GM12878 (cell line): Measurements from ENCODE around the gene TLR10. TPM values are rescaled to one million over a fixed set of nuclear protein-coding genes. Genes with fewer than 3 reads are reported as not detected.

ENCODE experiments used
- ATF7 ChIP-seq: fragments of 450-650 bp; IDR thresholded peaks from 2 replicates; pipeline ENCODE4 v1.6.1; 2016; ENCODE audit warnings: low read depth, mild to moderate bottlenecking
- BHLHE40 ChIP-seq, 2 experiments: fragments of 450-650 bp in 1 of 2; IDR thresholded peaks; 2 replicates each; pipeline ENCODE4 v1.6.1; 2011 to 2017; ENCODE audit warnings: low read depth in 2 of 2, borderline replicate concordance in 1 of 2, improper control_type of control experiment in 1 of 2, low read length in 1 of 2, mild to moderate bottlenecking in 1 of 2
- CEBPB ChIP-seq, 2 experiments: fragments of 150-350 bp in 1 of 2; IDR thresholded peaks; 2 replicates each; pipeline ENCODE4 v1.6.1; 2012 to 2014; ENCODE audit warnings: low read depth in 2 of 2, low read length in 2 of 2, borderline replicate concordance in 1 of 2, inconsistent platforms in 1 of 2
- ELK1 ChIP-seq: IDR thresholded peaks from 2 replicates; pipeline ENCODE4 v1.6.1; 2012; ENCODE audit warnings: low read depth, low read length, improper control_type of control experiment
- ESRRA ChIP-seq: IDR thresholded peaks from 2 replicates; pipeline ENCODE4 v1.6.1; 2012; ENCODE audit warnings: mild to moderate bottlenecking, low read length, improper control_type of control experiment
- ETV6 ChIP-seq, 2 experiments: fragments of 450-650 bp in 1 of 2; IDR thresholded peaks in 1 of 2; conservative IDR thresholded peaks in 1 of 2; 2 replicates each; pipeline ENCODE4 v1.6.1; 2014; ENCODE audit warnings: antibody characterized with exemption in 1 of 2, borderline replicate concordance in 1 of 2, low read depth in 1 of 2, mild to moderate bottlenecking in 1 of 2, moderate library complexity in 1 of 2
- NKRF ChIP-seq: fragments of 450-650 bp; conservative IDR thresholded peaks from 2 replicates; pipeline ENCODE4 v1.6.1; 2017; ENCODE audit warnings: mild to moderate bottlenecking, moderate library complexity
- NR2C1 ChIP-seq: fragments of 450-650 bp; IDR thresholded peaks from 2 replicates; pipeline ENCODE4 v1.6.1; 2017; ENCODE audit warnings: antibody characterized with exemption, mild to moderate bottlenecking, moderate library complexity
- NRF1 ChIP-seq: conservative IDR thresholded peaks from 2 replicates; pipeline ENCODE4 v1.6.1; 2011; ENCODE audit warnings: mild to moderate bottlenecking, low read depth, low read length, improper control_type of control experiment
- SIN3A ChIP-seq: IDR thresholded peaks from 2 replicates; pipeline ENCODE4 v1.6.1; 2012; ENCODE audit warnings: low read depth, low read length, improper control_type of control experiment
- SREBF2 ChIP-seq: IDR thresholded peaks from 2 replicates; pipeline ENCODE4 v1.6.1; 2012; ENCODE audit warnings: mild to moderate bottlenecking, low read length
- TBL1XR1 ChIP-seq: IDR thresholded peaks from 2 replicates; pipeline ENCODE4 v1.6.1; 2012; ENCODE audit warnings: low read depth, low read length, improper control_type of control experiment
- YY1 ChIP-seq: IDR thresholded peaks from 2 replicates; pipeline ENCODE4 v1.6.1; 2011; ENCODE audit warnings: low read depth, mild to moderate bottlenecking, low read length
- ZBED1 ChIP-seq: IDR thresholded peaks from 2 replicates; pipeline ENCODE4 v1.6.1; 2016; ENCODE audit warnings: borderline replicate concordance
- ZBTB4 ChIP-seq: fragments of 450-650 bp; formaldehyde crosslinking; IDR thresholded peaks from 2 replicates; pipeline ENCODE4 v1.4.0; 2022; ENCODE audit warnings: mild to moderate bottlenecking, moderate library complexity
- ZNF217 ChIP-seq: fragments of 450-650 bp; IDR thresholded peaks from 2 replicates; pipeline ENCODE4 v1.6.1; 2017; ENCODE audit warnings: antibody characterized with exemption, mild to moderate bottlenecking
- polyA plus RNA-seq, 11 experiments: library from polyadenylated mRNA; depleted of rRNA in 4 of 11; unstranded in 6 of 11; stranded (reverse) in 5 of 11; fragments of >200 nt; fragmentation: Nextera tagmentation in 4 of 11; fragmentation: Illumina TruSeq in 1 of 11; extraction: Ambion mirVana in 4 of 11; extraction: Trizol in 1 of 11; gene quantifications; 1 replicate in 1 of 11; 2 replicates in 10 of 11; pipeline versions ENCODE4 v1.2.1 to v1.2.3, GENCODE V29; 2011 to 2016; ENCODE audit warnings: inconsistent platforms in 2 of 11, missing spikeins in 2 of 11, low read depth in 1 of 11
- total RNA-seq, 4 experiments: library from RNA; depleted of rRNA in 3 of 4; stranded (reverse); fragments of >200 nt in 3 of 4; fragmentation: Illumina TruSeq in 1 of 4; extraction: Trizol in 1 of 4; gene quantifications; 2 replicates each; pipeline versions ENCODE4 v1.2.1 to v1.2.3, GENCODE V29; 2013 to 2021
- TF ChIP-seq, protein P1 (sequence below): fragments of 450-650 bp; IDR thresholded peaks from 2 replicates; pipeline ENCODE4 v1.6.1; 2017; ENCODE audit warnings: mild to moderate bottlenecking
- TF ChIP-seq, protein P2 (sequence below): fragments of 450-650 bp; IDR thresholded peaks from 2 replicates; pipeline ENCODE4 v1.6.1; 2017; ENCODE audit warnings: mild to moderate bottlenecking, moderate library complexity

Gene TLR10
- total and polyA plus RNA-seq, 10 of the 15 experiments (the other 5 are each of a cell fraction or from before 2014, with no cell fraction given), result 31.5 to 149 (median 64.9) TPM

DNA sequence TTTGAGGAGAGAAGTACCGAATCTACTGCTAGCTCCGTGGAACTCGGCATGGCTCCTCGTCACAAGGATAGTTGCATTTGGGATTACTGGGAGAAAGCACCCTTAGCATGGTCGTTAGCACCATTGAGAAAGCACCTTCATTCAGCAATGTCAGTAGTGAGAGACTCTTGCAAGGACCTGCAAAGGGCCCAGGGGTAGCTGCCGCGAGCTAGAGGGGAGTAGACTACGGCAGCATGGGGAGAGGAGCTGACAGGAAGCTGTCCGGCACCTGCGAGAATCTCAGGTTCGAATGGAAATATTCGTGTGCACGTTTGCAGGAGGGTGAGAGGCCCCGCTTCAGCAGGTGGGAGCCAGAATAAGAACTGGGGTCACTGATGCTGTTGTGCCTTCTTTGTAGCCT, 20.2 kb downstream of the TLR10 start (continued):
- TF ChIP-seq, protein P1, sequence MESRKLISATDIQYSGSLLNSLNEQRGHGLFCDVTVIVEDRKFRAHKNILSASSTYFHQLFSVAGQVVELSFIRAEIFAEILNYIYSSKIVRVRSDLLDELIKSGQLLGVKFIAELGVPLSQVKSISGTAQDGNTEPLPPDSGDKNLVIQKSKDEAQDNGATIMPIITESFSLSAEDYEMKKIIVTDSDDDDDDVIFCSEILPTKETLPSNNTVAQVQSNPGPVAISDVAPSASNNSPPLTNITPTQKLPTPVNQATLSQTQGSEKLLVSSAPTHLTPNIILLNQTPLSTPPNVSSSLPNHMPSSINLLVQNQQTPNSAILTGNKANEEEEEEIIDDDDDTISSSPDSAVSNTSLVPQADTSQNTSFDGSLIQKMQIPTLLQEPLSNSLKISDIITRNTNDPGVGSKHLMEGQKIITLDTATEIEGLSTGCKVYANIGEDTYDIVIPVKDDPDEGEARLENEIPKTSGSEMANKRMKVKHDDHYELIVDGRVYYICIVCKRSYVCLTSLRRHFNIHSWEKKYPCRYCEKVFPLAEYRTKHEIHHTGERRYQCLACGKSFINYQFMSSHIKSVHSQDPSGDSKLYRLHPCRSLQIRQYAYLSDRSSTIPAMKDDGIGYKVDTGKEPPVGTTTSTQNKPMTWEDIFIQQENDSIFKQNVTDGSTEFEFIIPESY, result no peak
- TF ChIP-seq ELK1 (no peak), ZNF217 (no peak), ETV6 (conservative IDR thresholded peaks at IDR 0.05 in 1 of 2, IDR thresholded peaks at IDR 0.05 in 1 of 2; ENCODE audit: borderline replicate concordance in 1 of 2, low read depth in 1 of 2) (0 out of 4 replicates have a peak, but pooled peaks of 1 of the 2 experiments have one; percentile 15), SREBF2 (no peak), CEBPB (IDR thresholded peaks at IDR 0.05; ENCODE audit: borderline replicate concordance in 1 of 2, low read depth in 2 of 2, low read length in 2 of 2) (no peak), YY1 (no peak), NRF1 (no peak), TBL1XR1 (no peak), NKRF (no peak), ZBTB4 (CRISPR knock-in tag) (no peak), ZBED1 (no peak), BHLHE40 (IDR thresholded peaks at IDR 0.05; ENCODE audit: borderline replicate concordance in 1 of 2, low read depth in 2 of 2, low read length in 1 of 2) (peak; percentile 61 to 78; a peak in 3 of 4 replicates), SIN3A (no peak; the same call in 1 of the 2 replicates), NR2C1 (no peak), ATF7 (no peak), ESRRA (no peak)
- TF ChIP-seq, protein P2, sequence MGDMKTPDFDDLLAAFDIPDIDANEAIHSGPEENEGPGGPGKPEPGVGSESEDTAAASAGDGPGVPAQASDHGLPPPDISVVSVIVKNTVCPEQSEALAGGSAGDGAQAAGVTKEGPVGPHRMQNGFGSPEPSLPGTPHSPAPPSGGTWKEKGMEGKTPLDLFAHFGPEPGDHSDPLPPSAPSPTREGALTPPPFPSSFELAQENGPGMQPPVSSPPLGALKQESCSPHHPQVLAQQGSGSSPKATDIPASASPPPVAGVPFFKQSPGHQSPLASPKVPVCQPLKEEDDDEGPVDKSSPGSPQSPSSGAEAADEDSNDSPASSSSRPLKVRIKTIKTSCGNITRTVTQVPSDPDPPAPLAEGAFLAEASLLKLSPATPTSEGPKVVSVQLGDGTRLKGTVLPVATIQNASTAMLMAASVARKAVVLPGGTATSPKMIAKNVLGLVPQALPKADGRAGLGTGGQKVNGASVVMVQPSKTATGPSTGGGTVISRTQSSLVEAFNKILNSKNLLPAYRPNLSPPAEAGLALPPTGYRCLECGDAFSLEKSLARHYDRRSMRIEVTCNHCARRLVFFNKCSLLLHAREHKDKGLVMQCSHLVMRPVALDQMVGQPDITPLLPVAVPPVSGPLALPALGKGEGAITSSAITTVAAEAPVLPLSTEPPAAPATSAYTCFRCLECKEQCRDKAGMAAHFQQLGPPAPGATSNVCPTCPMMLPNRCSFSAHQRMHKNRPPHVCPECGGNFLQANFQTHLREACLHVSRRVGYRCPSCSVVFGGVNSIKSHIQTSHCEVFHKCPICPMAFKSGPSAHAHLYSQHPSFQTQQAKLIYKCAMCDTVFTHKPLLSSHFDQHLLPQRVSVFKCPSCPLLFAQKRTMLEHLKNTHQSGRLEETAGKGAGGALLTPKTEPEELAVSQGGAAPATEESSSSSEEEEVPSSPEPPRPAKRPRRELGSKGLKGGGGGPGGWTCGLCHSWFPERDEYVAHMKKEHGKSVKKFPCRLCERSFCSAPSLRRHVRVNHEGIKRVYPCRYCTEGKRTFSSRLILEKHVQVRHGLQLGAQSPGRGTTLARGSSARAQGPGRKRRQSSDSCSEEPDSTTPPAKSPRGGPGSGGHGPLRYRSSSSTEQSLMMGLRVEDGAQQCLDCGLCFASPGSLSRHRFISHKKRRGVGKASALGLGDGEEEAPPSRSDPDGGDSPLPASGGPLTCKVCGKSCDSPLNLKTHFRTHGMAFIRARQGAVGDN, result peak; percentile 81
